ENCODE measurements around the gene KLF7. TPM values are rescaled to one million over a fixed set of nuclear protein-coding genes. Genes with fewer than 3 reads are reported as not detected.

The KLF7 gene
- polyA plus RNA-seq, 3 donors = 9.4 to 40.7 (median 10.3) TPM

GRCh38 chr2:207137596-207138337, 28.0 kb downstream of the KLF7 start:
- Histone ChIP-seq H3K36me3 (replicated peaks in 1 of 2; ENCODE audit: control insufficient read depth in 1 of 2, insufficient read depth in 2 of 2, low read length in 2 of 2) (no peaks in the 10 kb centered on the region), H3K79me2 (ENCODE audit: insufficient read depth, low read length) (peaks cover 92% of the 10 kb centered on the region), H3K4me1 (ENCODE audit: control insufficient read depth in 1 of 2, insufficient read depth in 2 of 2, low read length in 2 of 2) (peaks cover 92 to 100% of the 10 kb centered on the region in 2 donors), H3K4me3 (replicated peaks in 1 of 3; ENCODE audit: low read depth in 2 of 3, low read length in 3 of 3) (no peak overlapping the region), H3K9ac (ENCODE audit: insufficient read depth, low read length, poor library complexity, severe bottlenecking) (no peak overlapping the region), H3K27me3 (ENCODE audit: control insufficient read depth in 2 of 2, insufficient read depth in 2 of 2, low read length in 2 of 2) (no peaks in the 10 kb centered on the region), H2AFZ (ENCODE audit: insufficient read depth, low read depth, low read length, poor library complexity, severe bottlenecking) (no peak overlapping the region), H4K20me1 (ENCODE audit: insufficient read depth, low read length) (peaks cover 27% of the 10 kb centered on the region), H3K27ac (ENCODE audit: low read depth in 1 of 2, low read length in 2 of 2) (peak overlapping the region in 1 of 2 donors; percentile 84), H3K4me2 (replicated peaks; ENCODE audit: extremely low read depth, low read length, poor library complexity, severe bottlenecking) (no peak overlapping the region), H3K9me3 (replicated peaks in 1 of 2; ENCODE audit: control insufficient read depth in 1 of 2, insufficient read depth in 1 of 2, low read length in 2 of 2) (no peaks in the 10 kb centered on the region)
- Mint-ChIP-seq H3K27me3 (ENCODE audit: low read depth in 3 of 3) (peaks cover 0 to 2% (median 0%) of the 10 kb centered on the region in 3 donors), H3K4me1 (peaks cover 94% of the 10 kb centered on the region), H3K4me3 (no peak overlapping the region), H3K9me3 (no peaks in the 10 kb centered on the region), H3K27ac (peak overlapping the region in 5 of 7 donors; percentile 20 to 96 (median 45)), H3K36me3 (peaks cover 24 to 35% of the 10 kb centered on the region in 2 donors)
- intact Hi-C loops (cut with micrococcal nuclease) = loop anchor here in 1 of 2 donors (10.0 kb wide), 1 partner anchor 337 kb away; no protein-coding TSS in a partner anchor
- DNase-seq = peak in 2 of 3 donors; percentile 50 to 53
- no peak for TF ChIP-seq CTCF (IDR thresholded peaks at IDR 0.05)
- WGBS (ENCODE audit: insufficient coverage) = 30% methylated on average over 1 of the region's 2 CpGs

GRCh38 chr2:207136874-207137273, 28.9 kb downstream of the KLF7 start:
- DNase-seq = no peak
- Histone ChIP-seq H3K4me2 (replicated peaks; ENCODE audit: extremely low read depth, low read length, poor library complexity, severe bottlenecking) (no peak overlapping the region), H4K20me1 (ENCODE audit: insufficient read depth, low read length) (peaks cover 28% of the 10 kb centered on the region), H3K27ac (ENCODE audit: low read depth in 1 of 2, low read length in 2 of 2) (peak overlapping the region in 1 of 2 donors; percentile 84), H3K27me3 (ENCODE audit: control insufficient read depth in 2 of 2, insufficient read depth in 2 of 2, low read length in 2 of 2) (no peaks in the 10 kb centered on the region), H3K4me3 (replicated peaks in 1 of 3; ENCODE audit: low read depth in 2 of 3, low read length in 3 of 3) (no peak overlapping the region), H3K79me2 (ENCODE audit: insufficient read depth, low read length) (peaks cover 95% of the 10 kb centered on the region), H2AFZ (ENCODE audit: insufficient read depth, low read depth, low read length, poor library complexity, severe bottlenecking) (no peak overlapping the region), H3K36me3 (replicated peaks in 1 of 2; ENCODE audit: control insufficient read depth in 1 of 2, insufficient read depth in 2 of 2, low read length in 2 of 2) (no peaks in the 10 kb centered on the region), H3K4me1 (ENCODE audit: control insufficient read depth in 1 of 2, insufficient read depth in 2 of 2, low read length in 2 of 2) (peaks cover 84 to 99% of the 10 kb centered on the region in 2 donors), H3K9ac (ENCODE audit: insufficient read depth, low read length, poor library complexity, severe bottlenecking) (no peak overlapping the region), H3K9me3 (replicated peaks in 1 of 2; ENCODE audit: control insufficient read depth in 1 of 2, insufficient read depth in 1 of 2, low read length in 2 of 2) (no peaks in the 10 kb centered on the region)
- peaks cover 25 to 35% of the 10 kb centered on the region in 2 donors for H3K36me3 Mint-ChIP-seq
- WGBS (ENCODE audit: insufficient coverage) = no CpG with 5 or more reads among the region's 2 CpGs
- TF ChIP-seq CTCF (IDR thresholded peaks at IDR 0.05) = no peak
- peak overlapping the region; percentile 60 to 96 (median 94) for H3K27ac Mint-ChIP-seq
- peaks cover 92% of the 10 kb centered on the region for H3K4me1 Mint-ChIP-seq
- no peaks in the 10 kb centered on the region for H3K9me3 Mint-ChIP-seq
- intact Hi-C loops (cut with micrococcal nuclease) = loop anchor here in 1 of 2 donors (10.0 kb wide), 1 partner anchor 338 kb away; no protein-coding TSS in a partner anchor
- peaks cover 0 to 2% (median 0%) of the 10 kb centered on the region in 3 donors for H3K27me3 Mint-ChIP-seq (ENCODE audit: low read depth in 3 of 3)
- H3K4me3 Mint-ChIP-seq = no peak overlapping the region

Measured in CD14-positive monocyte (primary cell).